Measurements from ENCODE around the gene PLA2G10. TPM values are rescaled to one million over a fixed set of nuclear protein-coding genes. Genes with fewer than 3 reads are reported as not detected.

Gene PLA2G10
- total and polyA plus RNA-seq, 9 of the 15 experiments (the other 6 are each of a cell fraction or from before 2014, with no cell fraction given) = not detected

- Histone ChIP-seq H3K79me2 (ENCODE audit: control insufficient read depth, insufficient read depth, low read length) (0 out of 3 replicates have a peak, but pooled peaks cover 5% of the 10 kb centered on the region), H2AFZ (ENCODE audit: low read depth, low read length) (no peak overlapping the region), H3K9me3 (replicated peaks; ENCODE audit: control insufficient read depth, insufficient read depth, low read depth, low read length) (no peaks in the 10 kb centered on the region), H3K4me2 (ENCODE audit: insufficient read depth, low read length) (no peak overlapping the region), H3K9ac (ENCODE audit: insufficient read depth in 1 of 2, low read depth in 2 of 2, low read length in 2 of 2) (no peak overlapping the region), H3K27me3 (ENCODE audit: control insufficient read depth in 2 of 2, insufficient read depth in 2 of 2, low read length in 2 of 2) (no peaks in the 10 kb centered on the region), H3K36me3 (ENCODE audit: control insufficient read depth, insufficient read depth, low read length) (peaks cover 73% of the 10 kb centered on the region; the same call in 2 of the 3 replicates), H3K4me3 (no peak overlapping the region), H4K20me1 (replicated peaks; ENCODE audit: control insufficient read depth, insufficient read depth, low read length) (0 out of 2 replicates have a peak, but pooled peaks cover 3% of the 10 kb centered on the region), H3K4me1 (replicated peaks in 1 of 2; ENCODE audit: control insufficient read depth in 2 of 2, insufficient read depth in 2 of 2, low read length in 2 of 2) (peaks cover 0 to 3% of the 10 kb centered on the region in 2 experiments; a peak in 1 of 5 replicates), H3K27ac (ENCODE audit: extremely low read depth, low read depth, low read length) (no peak overlapping the region), H3K9me1 (ENCODE audit: control insufficient read depth, insufficient read depth, low read length) (no peaks in the 10 kb centered on the region)
- WGBS (ENCODE audit: insufficient coverage, low coverage, missing lambda C conversion rate) = 94% methylated on average over 2 of the region's 2 CpGs
- in situ Hi-C loops (cut with MboI) = no loop called here
- TF ChIP-seq NR2C2 (CRISPR knock-in tag; IDR thresholded peaks at IDR 0.05) = no peak
- TF ChIP-seq NR2C2 (tag; IDR thresholded peaks at IDR 0.05) = no peak
- TF ChIP-seq CREB3 (tag; conservative IDR thresholded peaks at IDR 0.05; ENCODE audit: low read depth) = no peak
- no peak for TF ChIP-seq SRSF3 (IDR thresholded peaks at IDR 0.05; ENCODE audit: insufficient read depth, low read length)
- no peak for TF ChIP-seq MCM3 (IDR thresholded peaks at IDR 0.05)
- no peak for TF ChIP-seq KAT2B (IDR thresholded peaks at IDR 0.05; ENCODE audit: low read depth, low read length)
- no peak for TF ChIP-seq CBFA2T3 (IDR thresholded peaks at IDR 0.05)
- no peak for TF ChIP-seq KAT7 (CRISPR knock-in tag; IDR thresholded peaks at IDR 0.05; ENCODE audit: borderline replicate concordance)
- TF ChIP-seq L3MBTL2 (IDR thresholded peaks at IDR 0.05) = no peak
- no peak for TF ChIP-seq ZBTB5 (IDR thresholded peaks at IDR 0.05)
- intact Hi-C loops (cut with micrococcal nuclease) = no loop called here
- DNase-seq (ENCODE audit: extremely low read depth in 1 of 4, low spot score in 3 of 4) (no peak), FAIRE-seq (no peak), ATAC-seq (no peak)
- ChIA-PET CTCF (ENCODE audit: low intra/inter-chr PET ratio) (no interaction called here), POLR2A (interaction anchor here (1.2 to 4.6 kb wide), 2 partner anchors 11 to 20 kb away, joined by 3 to 26 read pairs; partner anchors contain the start of gene BFAR)
- no TSS peak for BruUV-seq (replicated peaks)
Observed at GRCh38 chr16:14652726-14653125, 41.4 kb downstream of the PLA2G10 start.
